ENCODE data around the gene SOX13.

GRCh38 chr1:204046346-204046745 is 26.6 kb upstream of the SOX13 start:
- no peak for TF ChIP-seq CTCF (IDR thresholded peaks at IDR 0.05)
- no peak for TF ChIP-seq ZFX (IDR thresholded peaks at IDR 0.05; ENCODE audit: borderline replicate concordance)
